ENCODE measurements around the gene MTSS2.

MTSS2 gene

GRCh38 chr16:70714581-70715054, 28.8 kb upstream of the MTSS2 start:
- DNase-seq, result no peak

- DNase-seq, result no peak
These were observed 28.0 kb upstream of the MTSS2 start for GRCh38 chr16:70713824-70714223.

GRCh38 chr16:70713342-70713741, 27.5 kb upstream of the MTSS2 start:
- no peak for DNase-seq

GRCh38 chr16:70712942-70713341, 27.1 kb upstream of the MTSS2 start:
- DNase-seq, result no peak

GRCh38 chr16:70712359-70712758, 26.5 kb upstream of the MTSS2 start:
- DNase-seq, result no peak

- DNase-seq, result no peak
These were observed 25.6 kb upstream of the MTSS2 start for GRCh38 chr16:70711211-70712031.

GRCh38 chr16:70710422-70711210, 24.8 kb upstream of the MTSS2 start:
- DNase-seq, result no peak

GRCh38 chr16:70709942-70710341, 24.1 kb upstream of the MTSS2 start:
- DNase-seq, result no peak

- no peak for DNase-seq
These were observed 23.6 kb upstream of the MTSS2 start for GRCh38 chr16:70709457-70709856.

- no peak for DNase-seq
These were observed 22.8 kb upstream of the MTSS2 start for GRCh38 chr16:70708366-70709246.

- DNase-seq, result no peak
These were observed 21.2 kb upstream of the MTSS2 start for GRCh38 chr16:70706948-70707465.

- DNase-seq, result no peak
These were observed 19.2 kb upstream of the MTSS2 start for GRCh38 chr16:70705056-70705455.

GRCh38 chr16:70704586-70704985, 18.7 kb upstream of the MTSS2 start:
- DNase-seq, result no peak

GRCh38 chr16:70703835-70704381, 18.1 kb upstream of the MTSS2 start:
- no peak for DNase-seq

GRCh38 chr16:70703041-70703834, 17.4 kb upstream of the MTSS2 start:
- peak; percentile 90 for DNase-seq

GRCh38 chr16:70702624-70703023, 16.8 kb upstream of the MTSS2 start:
- DNase-seq, result no peak

- no peak for DNase-seq
These were observed 16.1 kb upstream of the MTSS2 start for GRCh38 chr16:70701998-70702397.

- DNase-seq, result no peak
These were observed 15.7 kb upstream of the MTSS2 start for GRCh38 chr16:70701596-70701995.

- no peak for DNase-seq
These were observed 15.2 kb upstream of the MTSS2 start for GRCh38 chr16:70701036-70701435.

GRCh38 chr16:70700101-70701020, 14.5 kb upstream of the MTSS2 start:
- peak; percentile 31 for DNase-seq

Data from NCI-H1694 treated with DMSO at 0.1 percent for 48 hours (cell line).